Tibial nerve (tissue), 3 donors: ENCODE data around the gene IWS1.

ENCODE experiments used
- POLR2A ChIP-seq, 2 donors: fragments of 450-650 bp; IDR thresholded peaks; one replicate each; pipeline ENCODE4 v1.6.1; 2017; ENCODE audit warnings: antibody characterized with exemption in 2 of 2, mild to moderate bottlenecking in 2 of 2, moderate library complexity in 2 of 2
- TF ChIP-seq, protein P1 (sequence below), 5 experiments: fragments of 200-600 bp in 3 of 5; fragments of 450-650 bp in 2 of 5; sonication (generic) in 3 of 5; IDR thresholded peaks; one replicate each; pipeline ENCODE4 v1.5.1; 2016 to 2019; ENCODE audit warnings: antibody characterized with exemption in 5 of 5, mild to moderate bottlenecking in 3 of 5, moderate library complexity in 2 of 5

DNA sequence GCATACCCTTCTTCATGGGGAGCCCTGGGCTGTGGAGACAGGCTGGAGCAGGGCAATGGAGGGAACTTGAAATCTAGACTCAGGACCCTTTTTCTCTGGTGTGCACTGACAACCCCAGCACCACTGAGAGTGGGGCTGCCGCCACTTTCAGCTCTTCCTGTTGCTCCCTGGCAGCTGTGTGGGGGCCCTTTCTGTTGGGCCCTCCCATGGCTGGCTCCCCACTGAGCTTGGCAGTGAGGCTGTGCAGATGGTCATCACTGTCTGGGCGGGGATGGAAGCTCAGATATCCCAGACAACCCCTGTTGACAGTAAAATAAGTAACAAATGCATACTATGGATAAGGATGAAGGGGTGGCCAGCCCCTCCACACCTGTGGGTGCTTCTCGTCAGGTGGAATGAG, 15.9 kb upstream of the IWS1 start:
- TF ChIP-seq, protein P1, sequence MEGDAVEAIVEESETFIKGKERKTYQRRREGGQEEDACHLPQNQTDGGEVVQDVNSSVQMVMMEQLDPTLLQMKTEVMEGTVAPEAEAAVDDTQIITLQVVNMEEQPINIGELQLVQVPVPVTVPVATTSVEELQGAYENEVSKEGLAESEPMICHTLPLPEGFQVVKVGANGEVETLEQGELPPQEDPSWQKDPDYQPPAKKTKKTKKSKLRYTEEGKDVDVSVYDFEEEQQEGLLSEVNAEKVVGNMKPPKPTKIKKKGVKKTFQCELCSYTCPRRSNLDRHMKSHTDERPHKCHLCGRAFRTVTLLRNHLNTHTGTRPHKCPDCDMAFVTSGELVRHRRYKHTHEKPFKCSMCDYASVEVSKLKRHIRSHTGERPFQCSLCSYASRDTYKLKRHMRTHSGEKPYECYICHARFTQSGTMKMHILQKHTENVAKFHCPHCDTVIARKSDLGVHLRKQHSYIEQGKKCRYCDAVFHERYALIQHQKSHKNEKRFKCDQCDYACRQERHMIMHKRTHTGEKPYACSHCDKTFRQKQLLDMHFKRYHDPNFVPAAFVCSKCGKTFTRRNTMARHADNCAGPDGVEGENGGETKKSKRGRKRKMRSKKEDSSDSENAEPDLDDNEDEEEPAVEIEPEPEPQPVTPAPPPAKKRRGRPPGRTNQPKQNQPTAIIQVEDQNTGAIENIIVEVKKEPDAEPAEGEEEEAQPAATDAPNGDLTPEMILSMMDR (IDR thresholded peaks at IDR 0.05): no peak
- TF ChIP-seq POLR2A (IDR thresholded peaks at IDR 0.05): no peak
